HG03342 (cell line): Measurements from ENCODE around the gene RAB3GAP2.
"Not testable (repeated sequence)": the region's sequence is repeated elsewhere in the genome, so short reads cannot be mapped to it uniquely, and the experiment has no call there.

Experiments used
- ATAC-seq: cut with Tn5 transposase; IDR thresholded peaks from one replicate; pipeline ENCODE4 v1.9.1; 2021; ENCODE audit warnings: mild to moderate bottlenecking, moderate library complexity; ENCODE audit not compliant: unreplicated experiment

Gene RAB3GAP2

GRCh38 chr1:220287129-220287528 is 14.9 kb upstream of the RAB3GAP2 start:
- no peak for ATAC-seq

GRCh38 chr1:220283625-220284024 is 11.4 kb upstream of the RAB3GAP2 start:
- ATAC-seq, result no peak

- ATAC-seq, result no peak
Observed at GRCh38 chr1:220281159-220281574, 8.9 kb upstream of the RAB3GAP2 start.

- ATAC-seq, result no peak
Observed at GRCh38 chr1:220280249-220280648, 8.0 kb upstream of the RAB3GAP2 start.

GRCh38 chr1:220278991-220279390 is 6.7 kb upstream of the RAB3GAP2 start:
- no peak for ATAC-seq

- no peak for ATAC-seq
Observed at GRCh38 chr1:220275430-220275829, 3.2 kb upstream of the RAB3GAP2 start.

- no peak for ATAC-seq
Observed at GRCh38 chr1:220274251-220274855, 2.1 kb upstream of the RAB3GAP2 start.

GRCh38 chr1:220272841-220273090 is 513 bp upstream of the RAB3GAP2 start:
- ATAC-seq, result no peak

GRCh38 chr1:220271706-220272046 is 577 bp downstream of the RAB3GAP2 start:
- no peak for ATAC-seq

GRCh38 chr1:220269036-220269435 is 3.2 kb downstream of the RAB3GAP2 start:
- no peak for ATAC-seq

- no peak for ATAC-seq
Observed at GRCh38 chr1:220267630-220268029, 4.6 kb downstream of the RAB3GAP2 start.

GRCh38 chr1:220260228-220260627 is 12.0 kb downstream of the RAB3GAP2 start:
- not testable (repeated sequence) for ATAC-seq

GRCh38 chr1:220259756-220260155 is 12.5 kb downstream of the RAB3GAP2 start:
- not testable (repeated sequence) for ATAC-seq

GRCh38 chr1:220256194-220256593 is 16.1 kb downstream of the RAB3GAP2 start:
- ATAC-seq, result not testable (repeated sequence)

GRCh38 chr1:220255204-220255603 is 17.0 kb downstream of the RAB3GAP2 start:
- ATAC-seq, result no peak

GRCh38 chr1:220253290-220253689 is 19.0 kb downstream of the RAB3GAP2 start:
- not testable (repeated sequence) for ATAC-seq

GRCh38 chr1:220251272-220251671 is 21.0 kb downstream of the RAB3GAP2 start:
- no peak for ATAC-seq

GRCh38 chr1:220250681-220251080 is 21.6 kb downstream of the RAB3GAP2 start:
- ATAC-seq, result no peak

GRCh38 chr1:220249522-220249921 is 22.7 kb downstream of the RAB3GAP2 start:
- no peak for ATAC-seq

GRCh38 chr1:220248715-220249265 is 23.5 kb downstream of the RAB3GAP2 start:
- ATAC-seq, result not testable (repeated sequence)

- ATAC-seq, result not testable (repeated sequence)
Observed at GRCh38 chr1:220245900-220246299, 26.4 kb downstream of the RAB3GAP2 start.

- no peak for ATAC-seq
Observed at GRCh38 chr1:220243947-220244346, 28.3 kb downstream of the RAB3GAP2 start.

GRCh38 chr1:220241072-220241663 is 31.1 kb downstream of the RAB3GAP2 start:
- no peak for ATAC-seq
